GM10847 (cell line): ENCODE results near the gene CPNE7.

Experiments used
- POLR2A ChIP-seq: IDR thresholded peaks from 2 replicates; pipeline ENCODE4 v1.6.1; 2011; ENCODE audit not compliant: insufficient read length; ENCODE audit errors: extremely low read depth

CPNE7 gene

GRCh38 chr16:89639385-89639784, 63.8 kb downstream of the CPNE7 start:
- TF ChIP-seq POLR2A = no peak

- no peak for TF ChIP-seq POLR2A
Observed at GRCh38 chr16:89641458-89642119, 66.0 kb downstream of the CPNE7 start.

GRCh38 chr16:89642574-89642973, 67.0 kb downstream of the CPNE7 start:
- no peak for TF ChIP-seq POLR2A

GRCh38 chr16:89643769-89644300, 68.3 kb downstream of the CPNE7 start:
- no peak for TF ChIP-seq POLR2A

GRCh38 chr16:89645122-89645521, 69.6 kb downstream of the CPNE7 start:
- no peak for TF ChIP-seq POLR2A

- no peak for TF ChIP-seq POLR2A
Observed at GRCh38 chr16:89646270-89646669, 70.7 kb downstream of the CPNE7 start.
